OCI-M1 (cell line): ENCODE results near the gene PJA2.

Experiments used
- DNase-seq: peaks from one replicate; lab custom pipeline; 2025; lab: John Stamatoyannopoulos, UW

Gene PJA2

GRCh38 chr5:109408991-109409843 lies 557 bp downstream of the PJA2 start:
- peak; percentile 83 for DNase-seq

GRCh38 chr5:109407913-109408312 lies 1.9 kb downstream of the PJA2 start:
- DNase-seq = peak; percentile 61

GRCh38 chr5:109406719-109407118 lies 3.1 kb downstream of the PJA2 start:
- no peak for DNase-seq

- no peak for DNase-seq
These were observed 5.3 kb downstream of the PJA2 start for GRCh38 chr5:109404428-109404960.

- DNase-seq = no peak
These were observed 6.3 kb downstream of the PJA2 start for GRCh38 chr5:109403469-109403868.

GRCh38 chr5:109399092-109399759 lies 10.5 kb downstream of the PJA2 start:
- DNase-seq = no peak

- DNase-seq = no peak
These were observed 12.8 kb downstream of the PJA2 start for GRCh38 chr5:109396965-109397364.

GRCh38 chr5:109394806-109395205 lies 15.0 kb downstream of the PJA2 start:
- DNase-seq = peak; percentile 29

GRCh38 chr5:109390188-109390587 lies 19.6 kb downstream of the PJA2 start:
- DNase-seq = no peak

- peak; percentile 59 for DNase-seq
These were observed 21.4 kb downstream of the PJA2 start for GRCh38 chr5:109388407-109388806.

- no peak for DNase-seq
These were observed 22.3 kb downstream of the PJA2 start for GRCh38 chr5:109387408-109387974.

GRCh38 chr5:109378095-109378494 lies 31.7 kb downstream of the PJA2 start:
- no peak for DNase-seq

- DNase-seq = peak; percentile 11
These were observed 35.1 kb downstream of the PJA2 start for GRCh38 chr5:109374625-109375024.

GRCh38 chr5:109373932-109374331 lies 35.8 kb downstream of the PJA2 start:
- DNase-seq = no peak

- DNase-seq = no peak
These were observed 39.4 kb downstream of the PJA2 start for GRCh38 chr5:109370343-109370742.

- DNase-seq = no peak
These were observed 44.1 kb downstream of the PJA2 start for GRCh38 chr5:109365653-109366052.

- no peak for DNase-seq
These were observed 44.8 kb downstream of the PJA2 start for GRCh38 chr5:109364977-109365376.

GRCh38 chr5:109359642-109360041 lies 50.1 kb downstream of the PJA2 start:
- no peak for DNase-seq

GRCh38 chr5:109357807-109358206 lies 52.0 kb downstream of the PJA2 start:
- no peak for DNase-seq

GRCh38 chr5:109354761-109355160 lies 55.0 kb downstream of the PJA2 start:
- DNase-seq = no peak

GRCh38 chr5:109351988-109352864 lies 57.5 kb downstream of the PJA2 start:
- no peak for DNase-seq
